H1 (cell line): ENCODE data around the gene MCEMP1. TPM values are rescaled to one million over a fixed set of nuclear protein-coding genes. Genes with fewer than 3 reads are reported as not detected.

Experiments used
- BRCA1 ChIP-seq: IDR thresholded peaks from 2 replicates; pipeline ENCODE4 v1.6.1; 2012; ENCODE audit warnings: low read depth, low read length, improper control_type of control experiment
- CBX5 ChIP-seq: fragments of 300-800, 300-1000 bp; sonication (generic); IDR thresholded peaks from 2 replicates; pipeline ENCODE4 v1.7.1; 2016; ENCODE audit warnings: antibody characterized with exemption, low read length, low read depth
- CEBPB ChIP-seq: IDR thresholded peaks from 2 replicates; pipeline ENCODE4 v1.6.1; 2012; ENCODE audit warnings: low read depth, low read length
- CTCF ChIP-seq, 3 experiments: IDR thresholded peaks; 1 replicate in 2 of 3; 2 replicates in 1 of 3; pipeline versions ENCODE4 v1.5.1 to v1.6.1; 2011; ENCODE audit warnings: low read length in 3 of 3, mild to moderate bottlenecking in 3 of 3, inconsistent platforms in 2 of 3, low read depth in 1 of 3, moderate library complexity in 1 of 3; ENCODE audit not compliant: insufficient read depth in 1 of 3; ENCODE audit errors: control extremely low read depth in 1 of 3
- E2F6 ChIP-seq: IDR thresholded peaks from 2 replicates; pipeline ENCODE4 v1.6.1; 2012; ENCODE audit warnings: inconsistent platforms
- HDAC6 ChIP-seq: IDR thresholded peaks from one replicate; pipeline ENCODE4 v1.7.1; 2012; ENCODE audit warnings: low read depth, mild to moderate bottlenecking, inconsistent platforms, low read length, moderate library complexity
- KDM4A ChIP-seq: IDR thresholded peaks from one replicate; pipeline ENCODE4 v1.7.1; 2012; ENCODE audit warnings: low read depth, mild to moderate bottlenecking, moderate library complexity, low read length, inconsistent platforms; ENCODE audit not compliant: severe bottlenecking
- KDM5A ChIP-seq: fragments of 200-600 bp; IDR thresholded peaks from 2 replicates; pipeline ENCODE4 v1.7.1; 2012; ENCODE audit warnings: mild to moderate bottlenecking, low read length, inconsistent platforms, mixed read lengths
- MAFK ChIP-seq: IDR thresholded peaks from 2 replicates; pipeline ENCODE4 v1.6.1; 2012; ENCODE audit warnings: low read depth, mild to moderate bottlenecking, improper control_type of control experiment, low read length
- NRF1 ChIP-seq: IDR thresholded peaks from 2 replicates; pipeline ENCODE4 v1.6.1; 2011; ENCODE audit warnings: mild to moderate bottlenecking, low read depth, low read length, improper control_type of control experiment
- POU5F1 ChIP-seq: IDR thresholded peaks from 2 replicates; pipeline ENCODE4 v1.6.1; 2011; ENCODE audit warnings: low read depth, mild to moderate bottlenecking, low read length, moderate library complexity
- RAD21 ChIP-seq, 2 experiments: IDR thresholded peaks in 1 of 2; conservative IDR thresholded peaks in 1 of 2; 2 replicates each; pipeline ENCODE4 v1.6.1; 2011; ENCODE audit warnings: low read depth in 2 of 2, low read length in 2 of 2, improper control_type of control experiment in 1 of 2, inconsistent platforms in 1 of 2, mild to moderate bottlenecking in 1 of 2, moderate library complexity in 1 of 2
- SAP30 ChIP-seq: fragments of 300-600 bp; sonication (generic); IDR thresholded peaks from 2 replicates; pipeline ENCODE4 v1.7.1; 2012; ENCODE audit warnings: low read length, moderate library complexity, mild to moderate bottlenecking, inconsistent platforms; ENCODE audit not compliant: insufficient read depth, insufficient replicate concordance
- SIN3A ChIP-seq, 2 experiments: IDR thresholded peaks in 1 of 2; conservative IDR thresholded peaks in 1 of 2; 2 replicates each; pipeline ENCODE4 v1.6.1; 2011 to 2012; ENCODE audit warnings: low read length in 2 of 2, improper control_type of control experiment in 1 of 2, low read depth in 1 of 2, mild to moderate bottlenecking in 1 of 2
- SP1 ChIP-seq: IDR thresholded peaks from 2 replicates; pipeline ENCODE4 v1.6.1; 2011; ENCODE audit warnings: low read depth, low read length
- SRF ChIP-seq: IDR thresholded peaks from 2 replicates; pipeline ENCODE4 v1.6.1; 2011; ENCODE audit warnings: mild to moderate bottlenecking, low read depth, low read length, moderate library complexity
- SUZ12 ChIP-seq: fragments of 200-600 bp; sonication (generic); IDR thresholded peaks from 2 replicates; pipeline ENCODE4 v1.6.1; 2012; ENCODE audit warnings: mild to moderate bottlenecking, inconsistent platforms, low read length, moderate library complexity, mixed read lengths
- TAF1 ChIP-seq: IDR thresholded peaks from 2 replicates; pipeline ENCODE4 v1.6.1; 2011; ENCODE audit warnings: mild to moderate bottlenecking, low read depth, low read length
- TCF12 ChIP-seq: IDR thresholded peaks from 2 replicates; pipeline ENCODE4 v1.6.1; 2011; ENCODE audit warnings: low read depth, mild to moderate bottlenecking, low read length
- YY1 ChIP-seq: IDR thresholded peaks from 2 replicates; pipeline ENCODE4 v1.6.1; 2011; ENCODE audit warnings: low read depth, mild to moderate bottlenecking, low read length
- polyA plus RNA-seq, 7 experiments: library from polyadenylated mRNA; depleted of rRNA in 3 of 7; stranded (reverse) in 5 of 7; unstranded in 2 of 7; fragments of >200 nt in 5 of 7; fragments of 200-250 nt in 2 of 7; gene quantifications; 1 replicate in 5 of 7; 2 replicates in 1 of 7; 4 replicates in 1 of 7; pipeline versions ENCODE4 v1.2.1 to v1.2.3, GENCODE V29; 2011 to 2013; ENCODE audit warnings: missing spikeins in 2 of 7, mixed read lengths in 2 of 7
- total RNA-seq: library from RNA; stranded (reverse); fragmentation: NEBNext Ultra II Directional; extraction: Animal tissue kit (Norgen Biotek cat#: 25700); gene quantifications from 2 replicates; pipeline ENCODE4 v1.2.1, GENCODE V29; 2021

Gene MCEMP1
- total and polyA plus RNA-seq, 2 of the 8 experiments (the other 6 are each of a cell fraction or from before 2014, with no cell fraction given) = not detected

DNA sequence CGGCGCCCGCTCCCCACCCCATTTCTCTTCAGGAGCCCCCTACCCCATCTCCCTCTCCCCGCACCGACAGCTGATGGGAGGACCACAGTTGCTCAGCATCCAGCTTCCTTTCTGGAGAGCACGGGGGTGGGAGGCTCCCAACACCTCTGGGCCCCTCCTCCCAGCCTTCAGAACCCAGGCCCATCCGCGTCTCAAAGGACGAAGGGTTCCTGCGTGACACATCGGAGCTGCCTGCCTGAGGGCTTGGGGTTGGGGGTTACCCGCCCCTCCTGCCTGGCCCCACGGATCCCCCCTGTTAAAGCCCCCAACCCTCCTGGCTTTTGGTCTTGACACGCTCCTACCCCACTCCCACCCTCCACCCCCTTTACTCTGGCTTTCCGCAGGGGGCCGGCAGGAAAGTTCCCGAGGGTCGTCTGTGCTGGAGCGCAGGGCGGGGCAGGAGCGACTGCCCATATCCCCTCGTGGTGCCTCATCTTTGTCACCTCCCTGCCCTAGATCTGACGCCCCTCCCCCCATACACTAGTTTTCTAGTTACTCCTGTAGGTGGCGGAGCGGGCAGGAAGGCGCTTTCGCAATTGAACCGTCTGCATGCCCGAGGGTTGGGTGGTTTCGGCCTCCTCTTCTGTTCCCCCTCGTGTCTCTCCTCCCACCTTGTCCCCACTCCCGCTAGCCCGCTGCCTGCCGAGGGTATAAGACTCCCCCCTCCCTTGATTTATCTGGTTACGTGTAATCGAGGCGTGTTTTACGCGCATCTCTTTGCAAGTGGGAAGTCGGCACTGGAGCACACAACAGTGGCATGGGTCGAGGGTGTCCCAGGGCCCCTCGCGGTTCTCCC lies 4.7 kb downstream of the MCEMP1 start (continued):
- TF ChIP-seq MAFK = no peak
- no peak for TF ChIP-seq SRF
- TF ChIP-seq YY1 = 0 out of 2 replicates have a peak, but pooled peaks have one; percentile 16
- peak in 1 of 2 experiments; percentile 79; a peak in 2 of 4 replicates for TF ChIP-seq SIN3A (conservative IDR thresholded peaks at IDR 0.05 in 1 of 2, IDR thresholded peaks at IDR 0.05 in 1 of 2; ENCODE audit: low read depth in 1 of 2, low read length in 2 of 2)
- peak; percentile 65 to 75 (median 71) for TF ChIP-seq CTCF (IDR thresholded peaks at IDR 0.05; ENCODE audit: control extremely low read depth in 1 of 3, insufficient read depth in 1 of 3, low read depth in 1 of 3, low read length in 3 of 3)
- no peak for TF ChIP-seq KDM5A
- no peak for TF ChIP-seq HDAC6
- 0 out of 2 replicates have a peak, but pooled peaks have one; percentile 40 for TF ChIP-seq SP1
- no peak for TF ChIP-seq CBX5
- TF ChIP-seq NRF1 = no peak
- TF ChIP-seq POU5F1 = no peak
- TF ChIP-seq KDM4A = no peak
- TF ChIP-seq TAF1 = no peak
- TF ChIP-seq CEBPB = peak; percentile 95
- TF ChIP-seq SAP30 = no peak
- peak; percentile 53 to 68 for TF ChIP-seq RAD21 (IDR thresholded peaks at IDR 0.05 in 1 of 2, conservative IDR thresholded peaks at IDR 0.05 in 1 of 2; ENCODE audit: low read depth in 2 of 2, low read length in 2 of 2)
- TF ChIP-seq TCF12 = no peak
- no peak for TF ChIP-seq SUZ12
- TF ChIP-seq E2F6 = peak; percentile 47; the same call in 1 of the 2 replicates
- no peak for TF ChIP-seq BRCA1
